Loucy (cell line): ENCODE measurements around the gene CPPED1.

ENCODE experiments used
- EZH2phosphoT487 ChIP-seq: fragments of 200-600 bp; IDR thresholded peaks from 2 replicates; pipeline ENCODE4 v1.6.1; 2018; ENCODE audit warnings: antibody characterized with exemption, mild to moderate bottlenecking, moderate library complexity, borderline replicate concordance
- TF ChIP-seq, protein P1 (sequence below): fragments of 200-600 bp; sonication (generic); conservative IDR thresholded peaks from 2 replicates; pipeline ENCODE4 v1.5.1; 2014; ENCODE audit warnings: mild to moderate bottlenecking, antibody characterized with exemption, low read length

DNA sequence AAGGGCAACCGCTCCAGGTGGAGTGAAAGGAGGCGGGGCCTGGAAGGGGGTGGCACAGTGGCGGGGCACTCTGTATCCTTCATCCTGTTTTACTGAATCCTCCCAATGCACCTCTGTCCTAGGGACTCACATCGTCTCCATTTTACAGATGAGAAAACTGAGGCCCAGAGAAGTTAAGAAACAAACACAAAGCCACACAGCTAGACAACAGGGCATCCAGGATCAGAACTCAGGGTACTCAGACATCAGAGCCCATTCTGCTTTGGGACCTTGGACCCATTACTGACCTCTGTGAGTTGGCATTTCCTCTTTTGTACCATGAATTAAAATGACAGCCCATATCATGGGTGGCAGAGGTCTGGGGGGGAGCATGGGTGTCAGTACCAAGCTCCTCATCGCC is 129.2 kb downstream of the CPPED1 start:
- TF ChIP-seq, protein P1, sequence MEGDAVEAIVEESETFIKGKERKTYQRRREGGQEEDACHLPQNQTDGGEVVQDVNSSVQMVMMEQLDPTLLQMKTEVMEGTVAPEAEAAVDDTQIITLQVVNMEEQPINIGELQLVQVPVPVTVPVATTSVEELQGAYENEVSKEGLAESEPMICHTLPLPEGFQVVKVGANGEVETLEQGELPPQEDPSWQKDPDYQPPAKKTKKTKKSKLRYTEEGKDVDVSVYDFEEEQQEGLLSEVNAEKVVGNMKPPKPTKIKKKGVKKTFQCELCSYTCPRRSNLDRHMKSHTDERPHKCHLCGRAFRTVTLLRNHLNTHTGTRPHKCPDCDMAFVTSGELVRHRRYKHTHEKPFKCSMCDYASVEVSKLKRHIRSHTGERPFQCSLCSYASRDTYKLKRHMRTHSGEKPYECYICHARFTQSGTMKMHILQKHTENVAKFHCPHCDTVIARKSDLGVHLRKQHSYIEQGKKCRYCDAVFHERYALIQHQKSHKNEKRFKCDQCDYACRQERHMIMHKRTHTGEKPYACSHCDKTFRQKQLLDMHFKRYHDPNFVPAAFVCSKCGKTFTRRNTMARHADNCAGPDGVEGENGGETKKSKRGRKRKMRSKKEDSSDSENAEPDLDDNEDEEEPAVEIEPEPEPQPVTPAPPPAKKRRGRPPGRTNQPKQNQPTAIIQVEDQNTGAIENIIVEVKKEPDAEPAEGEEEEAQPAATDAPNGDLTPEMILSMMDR, result no peak
- TF ChIP-seq EZH2phosphoT487, result no peak
